Left lung (tissue), 10 donors: ENCODE results near the gene NFATC2IP. TPM values are rescaled to one million over a fixed set of nuclear protein-coding genes. Genes with fewer than 3 reads are reported as not detected.

ENCODE experiments used
- ATAC-seq: fragments of 200-7000 bp; cut with Tn5 transposase; one replicate; pipeline ENCODE4 v1.9.1; 2020; ENCODE audit warnings: moderate library complexity
- DNase-seq, 4 donors: peaks; one replicate each; pipeline ENCODE4 v3.0.0-alpha.2; 2013 to 2020
- H3K27ac ChIP-seq, 2 donors: fragments of 200-600 bp; sonication (generic) in 1 of 2; one replicate each; pipeline versions ENCODE4 v1.5.0 to v1.8.0; 2020 to 2021
- H3K27me3 ChIP-seq, 2 donors: fragments of 200-600 bp; sonication (generic) in 1 of 2; one replicate each; pipeline versions ENCODE4 v1.5.0 to v1.8.0; 2020 to 2021
- H3K36me3 ChIP-seq, 2 donors: fragments of 200-600 bp; sonication (generic) in 1 of 2; one replicate each; pipeline versions ENCODE4 v1.5.0 to v1.8.0; 2020 to 2021
- H3K4me1 ChIP-seq, 2 donors: fragments of 200-600 bp; one replicate each; pipeline ENCODE4 v1.8.0; 2021
- H3K4me3 ChIP-seq, 2 donors: fragments of 200-600 bp; sonication (generic) in 1 of 2; one replicate each; pipeline versions ENCODE4 v1.5.0 to v1.8.0; 2020 to 2021; ENCODE audit warnings: mild to moderate bottlenecking in 1 of 2
- H3K9me3 ChIP-seq, 2 donors: fragments of 200-600 bp; sonication (generic) in 1 of 2; one replicate each; pipeline versions ENCODE4 v1.5.0 to v1.8.0; 2020 to 2021
- CTCF ChIP-seq, 2 donors: fragments of 200-600 bp; sonication (generic) in 1 of 2; IDR thresholded peaks; one replicate each; pipeline versions ENCODE4 v1.5.0 to v1.8.0; 2021; ENCODE audit warnings: antibody characterized with exemption in 2 of 2
- intact Hi-C, 2 donors: fragments of 100-400 bp; cut with DNase I; formaldehyde crosslinking; loops; one replicate each; pipeline versions ENCODE4 v1.11.2 to v1.14.2; 2022
- polyA plus RNA-seq, 6 donors: library from polyadenylated mRNA; unstranded; fragments of 120-200 nt; gene quantifications; one replicate each; pipeline ENCODE4 v1.2.1, GENCODE V29; 2013; ENCODE audit not compliant: insufficient read length in 6 of 6
- total RNA-seq, 2 donors: library from RNA; stranded (reverse); fragmentation: NEBNext Ultra II Directional; extraction: Animal tissue kit (Norgen Biotek cat#: 25700); gene quantifications; one replicate each; pipeline ENCODE4 v1.2.1, GENCODE V29; 2021
- donor health status: DM: no; HTN: yes; CAD: no.
- donor health status: DM: no; HTN: no; CAD: no.

NFATC2IP gene
- total and polyA plus RNA-seq, 8 donors, result 37.3 to 76.7 (median 69.3) TPM

- Histone ChIP-seq H3K27ac (peak within 1 kb of the TSS in 1 of 2 donors; percentile 45), H3K27me3 (no peaks in the 10 kb centered on the region), H3K9me3 (peaks cover 0 to 5% of the 10 kb centered on the region in 2 donors), H3K4me1 (peaks cover 0 to 17% of the 10 kb centered on the region in 2 donors), H3K36me3 (peaks cover 0 to 99% of the 10 kb centered on the region in 2 donors), H3K4me3 (peak within 1 kb of the TSS in 1 of 2 donors; percentile 35)
- ATAC-seq, result peak; percentile 51
- peak in 2 of 4 donors; percentile 48 to 86 for DNase-seq
- no peak for TF ChIP-seq CTCF (IDR thresholded peaks at IDR 0.05)
- intact Hi-C loops, result no loop called here
Measured at GRCh38 chr16:28984619-28985135, 33.9 kb downstream of the NFATC2IP start, which contains the start of gene LAT. TSS of gene LAT (plus strand) at chr16:28985052. CDS start at chr16:28985418, 366 bp downstream.

GRCh38 chr16:28985211-28986041 is 34.7 kb downstream of the NFATC2IP start:
- TF ChIP-seq CTCF (IDR thresholded peaks at IDR 0.05), result no peak
- H3K4me3 ChIP-seq, result peak overlapping the region in 1 of 2 donors; percentile 35
- peaks cover 0 to 99% of the 10 kb centered on the region in 2 donors for H3K36me3 ChIP-seq
- H3K9me3 ChIP-seq, result peaks cover 0 to 5% of the 10 kb centered on the region in 2 donors
- peak overlapping the region in 1 of 2 donors; percentile 45 for H3K27ac ChIP-seq
- DNase-seq, result no peak
- intact Hi-C loops, result no loop called here
- no peak for ATAC-seq
- no peaks in the 10 kb centered on the region for H3K27me3 ChIP-seq
- H3K4me1 ChIP-seq, result peaks cover 0 to 17% of the 10 kb centered on the region in 2 donors

GRCh38 chr16:28986046-28986445 is 35.3 kb downstream of the NFATC2IP start:
- H3K4me3 ChIP-seq, result peak overlapping the region in 1 of 2 donors; percentile 35
- intact Hi-C loops, result no loop called here

DNA sequence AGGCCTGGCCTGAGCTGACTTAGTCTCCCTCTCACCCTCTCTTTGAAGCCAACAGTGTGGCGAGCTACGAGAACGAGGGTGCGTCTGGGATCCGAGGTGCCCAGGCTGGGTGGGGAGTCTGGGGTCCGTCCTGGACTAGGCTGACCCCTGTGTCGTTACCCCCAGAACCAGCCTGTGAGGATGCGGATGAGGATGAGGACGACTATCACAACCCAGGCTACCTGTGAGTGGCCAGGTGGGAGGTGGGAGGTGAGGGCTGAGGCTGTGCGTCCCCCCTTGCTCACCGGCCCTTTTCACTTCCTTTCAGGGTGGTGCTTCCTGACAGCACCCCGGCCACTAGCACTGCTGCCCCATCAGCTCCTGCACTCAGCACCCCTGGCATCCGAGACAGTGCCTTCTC is 35.8 kb downstream of the NFATC2IP start:
- TF ChIP-seq CTCF (IDR thresholded peaks at IDR 0.05), result no peak
- no peak for DNase-seq
- intact Hi-C loops, result no loop called here
- ATAC-seq, result no peak
- Histone ChIP-seq H3K36me3 (peaks cover 0 to 92% of the 10 kb centered on the region in 2 donors), H3K27ac (no peak overlapping the region), H3K4me1 (peaks cover 0 to 17% of the 10 kb centered on the region in 2 donors), H3K27me3 (no peaks in the 10 kb centered on the region), H3K9me3 (peaks cover 0 to 5% of the 10 kb centered on the region in 2 donors), H3K4me3 (peak overlapping the region in 1 of 2 donors; percentile 35)

More at GRCh38 chr16:28986046-28986445, 35.3 kb downstream of the NFATC2IP start:
- Histone ChIP-seq H3K9me3 (peaks cover 0 to 5% of the 10 kb centered on the region in 2 donors), H3K4me1 (peaks cover 0 to 17% of the 10 kb centered on the region in 2 donors), H3K27me3 (no peaks in the 10 kb centered on the region), H3K36me3 (peaks cover 0 to 97% of the 10 kb centered on the region in 2 donors), H3K27ac (no peak overlapping the region)
- DNase-seq, result no peak
- ATAC-seq, result no peak
- TF ChIP-seq CTCF (IDR thresholded peaks at IDR 0.05), result no peak
